ENCODE measurements around the gene WNT16.

Gene WNT16

GRCh38 chr7:121344093-121344492, 15.3 kb downstream of the WNT16 start:
- no peak for DNase-seq (ENCODE audit: low read depth)

GRCh38 chr7:121344497-121344896, 15.7 kb downstream of the WNT16 start:
- no peak for DNase-seq (ENCODE audit: low read depth)

- no peak for DNase-seq (ENCODE audit: low read depth)
Measured at GRCh38 chr7:121351682-121352081, 22.9 kb downstream of the WNT16 start.

GRCh38 chr7:121352323-121352722, 23.5 kb downstream of the WNT16 start:
- no peak for DNase-seq (ENCODE audit: low read depth)

GRCh38 chr7:121355574-121355973, 26.8 kb downstream of the WNT16 start:
- DNase-seq (ENCODE audit: low read depth): no peak

GRCh38 chr7:121360564-121360963, 31.8 kb downstream of the WNT16 start:
- no peak for DNase-seq (ENCODE audit: low read depth)

- peak; percentile 42 for DNase-seq (ENCODE audit: low read depth)
Measured at GRCh38 chr7:121366852-121367431, 38.1 kb downstream of the WNT16 start.

- DNase-seq (ENCODE audit: low read depth): peak; percentile 73
Measured at GRCh38 chr7:121369462-121369861, 40.7 kb downstream of the WNT16 start.

GRCh38 chr7:121371367-121371766, 42.6 kb downstream of the WNT16 start:
- no peak for DNase-seq (ENCODE audit: low read depth)

- DNase-seq (ENCODE audit: low read depth): no peak
Measured at GRCh38 chr7:121371883-121372282, 43.1 kb downstream of the WNT16 start.

GRCh38 chr7:121372376-121373010, 43.7 kb downstream of the WNT16 start:
- DNase-seq (ENCODE audit: low read depth): no peak

GRCh38 chr7:121373177-121373576, 44.4 kb downstream of the WNT16 start:
- DNase-seq (ENCODE audit: low read depth): no peak

GRCh38 chr7:121376979-121377378, 48.2 kb downstream of the WNT16 start:
- DNase-seq (ENCODE audit: low read depth): no peak

- no peak for DNase-seq (ENCODE audit: low read depth)
Measured at GRCh38 chr7:121379930-121380329, 51.1 kb downstream of the WNT16 start.

GRCh38 chr7:121382473-121382872, 53.7 kb downstream of the WNT16 start:
- no peak for DNase-seq (ENCODE audit: low read depth)

GRCh38 chr7:121383235-121383910, 54.6 kb downstream of the WNT16 start:
- DNase-seq (ENCODE audit: low read depth): no peak

GRCh38 chr7:121384265-121384664, 55.5 kb downstream of the WNT16 start:
- DNase-seq (ENCODE audit: low read depth): no peak

GRCh38 chr7:121385056-121385799, 56.4 kb downstream of the WNT16 start:
- DNase-seq (ENCODE audit: low read depth): no peak

GRCh38 chr7:121385800-121386179, 57.0 kb downstream of the WNT16 start:
- no peak for DNase-seq (ENCODE audit: low read depth)

- no peak for DNase-seq (ENCODE audit: low read depth)
Measured at GRCh38 chr7:121388950-121389349, 60.1 kb downstream of the WNT16 start.

- no peak for DNase-seq (ENCODE audit: low read depth)
Measured at GRCh38 chr7:121390109-121390508, 61.3 kb downstream of the WNT16 start.

GRCh38 chr7:121390617-121391016, 61.8 kb downstream of the WNT16 start:
- DNase-seq (ENCODE audit: low read depth): no peak
